H1 (cell line): Measurements from ENCODE around the gene ZFYVE21. TPM values are rescaled to one million over a fixed set of nuclear protein-coding genes. Genes with fewer than 3 reads are reported as not detected.

Experiments used
- CTCF ChIA-PET: fragments of 300-600 bp; sonication (Branson Sonifier 250); formaldehyde crosslinking; loops from one replicate; lab custom pipeline; 2021; ENCODE audit not compliant: partially characterized antibody; lab: Charles Lee
- POLR2A ChIA-PET: fragments of 300-600 bp; sonication (Branson Sonifier 250); formaldehyde crosslinking; loops from one replicate; lab custom pipeline; 2021; ENCODE audit warnings: inconsistent platforms; ENCODE audit not compliant: partially characterized antibody; lab: Charles Lee
- DNase-seq, 2 experiments: peaks; one replicate each; pipeline versions ENCODE4 v3.0.0 to v3.0.0-alpha.2; 2010 to 2022; ENCODE audit warnings: low spot score in 2 of 2, low read depth in 1 of 2, mixed read lengths in 1 of 2
- FAIRE-seq: peaks from 2 replicates; lab custom pipeline; 2011; peaks lifted over from hg19 to GRCh38; lab: Jason Lieb, UNC
- H2AFZ ChIP-seq: 2 replicates; pipeline ENCODE4 v1.8.1; 2012; ENCODE audit warnings: low read length, inconsistent platforms
- H2AK5ac ChIP-seq: 2 replicates; pipeline ENCODE4 v1.6.1; 2013; ENCODE audit warnings: low read depth, low read length
- H2BK120ac ChIP-seq: replicated peaks from 2 replicates; pipeline ENCODE3; 2013; ENCODE audit warnings: low read depth, low read length, inconsistent platforms
- H2BK12ac ChIP-seq: 2 replicates; pipeline ENCODE4 v1.6.1; 2013; ENCODE audit warnings: low read depth, low read length
- H2BK15ac ChIP-seq: 2 replicates; pipeline ENCODE4 v1.6.1; 2013; ENCODE audit warnings: low read length
- H2BK20ac ChIP-seq: 2 replicates; pipeline ENCODE4 v1.6.1; 2013; ENCODE audit warnings: low read length
- H2BK5ac ChIP-seq: 2 replicates; pipeline ENCODE4 v1.6.1; 2013; ENCODE audit warnings: low read depth, low read length
- H3K14ac ChIP-seq: 2 replicates; pipeline ENCODE4 v1.6.1; 2013; ENCODE audit warnings: inconsistent platforms; ENCODE audit not compliant: insufficient read length
- H3K18ac ChIP-seq: 2 replicates; pipeline ENCODE4 v1.6.1; 2013; ENCODE audit warnings: low read length; ENCODE audit errors: extremely low read depth
- H3K23ac ChIP-seq: 2 replicates; pipeline ENCODE4 v1.6.1; 2013; ENCODE audit warnings: inconsistent platforms; ENCODE audit not compliant: insufficient read length
- H3K23me2 ChIP-seq: 2 replicates; pipeline ENCODE4 v1.6.1; 2013; ENCODE audit warnings: low read depth, low read length
- H3K27ac ChIP-seq: 2 replicates; pipeline ENCODE4 v1.6.1; 2011; ENCODE audit warnings: low read depth, low read length, inconsistent platforms
- H3K27me3 ChIP-seq, 4 experiments: replicated peaks in 1 of 4; 1 replicate in 1 of 4; 2 replicates in 3 of 4; pipeline versions ENCODE4 v1.6.1 to v1.8.1; 2011 to 2013; ENCODE audit warnings: low read length in 3 of 4, mild to moderate bottlenecking in 3 of 4, inconsistent platforms in 2 of 4, mixed read lengths in 2 of 4, moderate library complexity in 1 of 4; ENCODE audit not compliant: control insufficient read depth in 3 of 4, insufficient read depth in 3 of 4; ENCODE audit errors: extremely low read depth in 1 of 4
- H3K36me3 ChIP-seq, 4 experiments: 2 replicates each; pipeline versions ENCODE4 v1.6.1 to v1.8.1; 2011 to 2013; ENCODE audit warnings: mild to moderate bottlenecking in 4 of 4, low read length in 3 of 4, moderate library complexity in 2 of 4, control low read depth in 1 of 4, inconsistent platforms in 1 of 4; ENCODE audit not compliant: insufficient read depth in 4 of 4, control insufficient read depth in 2 of 4
- H3K4ac ChIP-seq: replicated peaks from 2 replicates; pipeline ENCODE3; 2013; ENCODE audit warnings: low read length, low read depth, mixed read lengths, inconsistent platforms; ENCODE audit not compliant: insufficient read length
- H3K4me1 ChIP-seq, 4 experiments: replicated peaks in 1 of 4; 1 replicate in 1 of 4; 2 replicates in 3 of 4; pipeline versions ENCODE4 v1.6.1 to v1.8.1; 2011 to 2013; ENCODE audit warnings: low read length in 3 of 4, inconsistent platforms in 2 of 4, mixed read lengths in 1 of 4; ENCODE audit not compliant: insufficient read depth in 4 of 4, control insufficient read depth in 3 of 4
- H3K4me2 ChIP-seq, 2 experiments: 2 replicates each; pipeline versions ENCODE4 v1.6.1 to v1.8.1; 2011 to 2013; ENCODE audit warnings: low read depth in 2 of 2, low read length in 2 of 2, control low read depth in 1 of 2, inconsistent platforms in 1 of 2, mild to moderate bottlenecking in 1 of 2; ENCODE audit not compliant: insufficient read depth in 1 of 2
- H3K4me3 ChIP-seq, 4 experiments: fragments of 200-600, 300-600 bp in 1 of 4; sonication (generic), shearing (Covaris generic), sonication (Bioruptor Twin) in 1 of 4; 2 replicates each; pipeline versions ENCODE4 v1.5.1 to v1.8.1; 2011 to 2016; ENCODE audit warnings: low read length in 4 of 4, low read depth in 3 of 4, control low read depth in 2 of 4, inconsistent platforms in 2 of 4, mild to moderate bottlenecking in 2 of 4, mixed read lengths in 1 of 4, moderate library complexity in 1 of 4; ENCODE audit not compliant: insufficient read depth in 2 of 4; ENCODE audit errors: extremely low read depth in 1 of 4
- H3K56ac ChIP-seq: replicated peaks from 2 replicates; pipeline ENCODE3; 2013; ENCODE audit warnings: low read depth, mild to moderate bottlenecking, mixed read lengths, low read length, inconsistent platforms; ENCODE audit not compliant: insufficient read length
- H3K79me1 ChIP-seq: 2 replicates; pipeline ENCODE4 v1.6.1; 2013; ENCODE audit warnings: low read depth, low read length, control low read depth
- H3K79me2 ChIP-seq, 2 experiments: 2 replicates each; pipeline versions ENCODE4 v1.6.1 to v1.8.1; 2012 to 2013; ENCODE audit warnings: low read length in 2 of 2, mild to moderate bottlenecking in 2 of 2, inconsistent platforms in 1 of 2; ENCODE audit not compliant: insufficient read depth in 2 of 2, control insufficient read depth in 1 of 2
- H3K9ac ChIP-seq, 4 experiments: replicated peaks in 1 of 4; 1 replicate in 1 of 4; 2 replicates in 3 of 4; pipeline versions ENCODE4 v1.6.1 to v1.8.1; 2011 to 2013; ENCODE audit warnings: low read depth in 3 of 4, low read length in 3 of 4, control low read depth in 2 of 4, mild to moderate bottlenecking in 2 of 4, moderate library complexity in 2 of 4, inconsistent platforms in 1 of 4; ENCODE audit errors: extremely low read depth in 1 of 4
- H3K9me3 ChIP-seq, 2 experiments: 2 replicates each; pipeline versions ENCODE4 v1.6.1 to v1.8.1; 2012 to 2013; ENCODE audit warnings: mild to moderate bottlenecking in 2 of 2, moderate library complexity in 2 of 2, control low read depth in 1 of 2, inconsistent platforms in 1 of 2, low read depth in 1 of 2, low read length in 1 of 2, mixed read lengths in 1 of 2; ENCODE audit not compliant: insufficient read depth in 2 of 2
- H4K20me1 ChIP-seq, 2 experiments: replicated peaks in 1 of 2; 2 replicates each; pipeline versions ENCODE3 to v1.8.1; 2011 to 2013; ENCODE audit warnings: inconsistent platforms in 2 of 2, low read length in 2 of 2, mild to moderate bottlenecking in 1 of 2; ENCODE audit not compliant: insufficient read depth in 2 of 2, control insufficient read depth in 1 of 2
- H4K5ac ChIP-seq: 2 replicates; pipeline ENCODE4 v1.6.1; 2013; ENCODE audit warnings: low read length, low read depth, mixed read lengths, inconsistent platforms; ENCODE audit not compliant: insufficient read length
- H4K8ac ChIP-seq: 2 replicates; pipeline ENCODE4 v1.8.0; 2013; ENCODE audit warnings: mild to moderate bottlenecking, moderate library complexity, low read length, inconsistent platforms; ENCODE audit not compliant: insufficient read depth; ENCODE audit errors: extremely low read depth
- H4K91ac ChIP-seq: replicated peaks from 2 replicates; pipeline ENCODE3; 2013; ENCODE audit warnings: low read length, mixed read lengths, inconsistent platforms; ENCODE audit not compliant: insufficient read length
- BACH1 ChIP-seq: IDR thresholded peaks from 2 replicates; pipeline ENCODE4 v1.6.1; 2012; ENCODE audit warnings: low read length, improper control_type of control experiment
- BRCA1 ChIP-seq: IDR thresholded peaks from 2 replicates; pipeline ENCODE4 v1.6.1; 2012; ENCODE audit warnings: low read depth, low read length, improper control_type of control experiment
- CBX5 ChIP-seq: fragments of 300-800, 300-1000 bp; sonication (generic); IDR thresholded peaks from 2 replicates; pipeline ENCODE4 v1.7.1; 2016; ENCODE audit warnings: antibody characterized with exemption, low read length, low read depth
- EP300 ChIP-seq, 2 experiments: IDR thresholded peaks; 1 replicate in 1 of 2; 2 replicates in 1 of 2; pipeline ENCODE4 v1.6.1; 2011 to 2012; ENCODE audit warnings: low read depth in 2 of 2, low read length in 2 of 2, mild to moderate bottlenecking in 2 of 2, borderline replicate concordance in 1 of 2, inconsistent platforms in 1 of 2, moderate library complexity in 1 of 2
- JUN ChIP-seq: IDR thresholded peaks from 2 replicates; pipeline ENCODE4 v1.6.1; 2011; ENCODE audit warnings: low read depth, mild to moderate bottlenecking, improper control_type of control experiment, low read length
- POU5F1 ChIP-seq: IDR thresholded peaks from 2 replicates; pipeline ENCODE4 v1.6.1; 2011; ENCODE audit warnings: low read depth, mild to moderate bottlenecking, low read length, moderate library complexity
- RBBP5 ChIP-seq: IDR thresholded peaks from 2 replicates; pipeline ENCODE4 v1.7.1; 2012; ENCODE audit warnings: low read depth, mild to moderate bottlenecking, inconsistent platforms, low read length, moderate library complexity, borderline replicate concordance
- RXRA ChIP-seq: IDR thresholded peaks from 2 replicates; pipeline ENCODE4 v1.6.1; 2011; ENCODE audit warnings: low read depth, mild to moderate bottlenecking, low read length, moderate library complexity; ENCODE audit not compliant: insufficient read depth
- SIN3A ChIP-seq, 2 experiments: IDR thresholded peaks in 1 of 2; conservative IDR thresholded peaks in 1 of 2; 2 replicates each; pipeline ENCODE4 v1.6.1; 2011 to 2012; ENCODE audit warnings: low read length in 2 of 2, improper control_type of control experiment in 1 of 2, low read depth in 1 of 2, mild to moderate bottlenecking in 1 of 2
- SIRT6 ChIP-seq: IDR thresholded peaks from one replicate; pipeline ENCODE4 v1.7.1; 2012; ENCODE audit warnings: low read length, inconsistent platforms
- SIX5 ChIP-seq: IDR thresholded peaks from 2 replicates; pipeline ENCODE4 v1.6.1; 2011; ENCODE audit warnings: mild to moderate bottlenecking, low read depth, low read length
- SUZ12 ChIP-seq: fragments of 200-600 bp; sonication (generic); IDR thresholded peaks from 2 replicates; pipeline ENCODE4 v1.6.1; 2012; ENCODE audit warnings: mild to moderate bottlenecking, inconsistent platforms, low read length, moderate library complexity, mixed read lengths
- WGBS, 2 experiments: shearing (Covaris generic) in 1 of 2; methylation state at CpG; one replicate each; pipeline versions ENCODE4 v1.1.6 to v1.1.7; 2013 to 2015; ENCODE audit warnings: low lambda C conversion rate in 2 of 2, mixed read lengths in 2 of 2, inconsistent platforms in 1 of 2, low coverage in 1 of 2, missing lambda C conversion rate in 1 of 2; ENCODE audit not compliant: insufficient replicate concordance in 2 of 2, insufficient coverage in 1 of 2, insufficient read length in 1 of 2; ENCODE audit errors: extremely low coverage in 1 of 2, missing lambda C conversion rate in 1 of 2; 5-methylcytosine and 5-hydroxymethylcytosine counted together
- polyA plus RNA-seq, 7 experiments: library from polyadenylated mRNA; depleted of rRNA in 3 of 7; stranded (reverse) in 5 of 7; unstranded in 2 of 7; fragments of >200 nt in 5 of 7; fragments of 200-250 nt in 2 of 7; gene quantifications; 1 replicate in 5 of 7; 2 replicates in 1 of 7; 4 replicates in 1 of 7; pipeline versions ENCODE4 v1.2.1 to v1.2.3, GENCODE V29; 2011 to 2013; ENCODE audit warnings: missing spikeins in 2 of 7, mixed read lengths in 2 of 7
- total RNA-seq: library from RNA; stranded (reverse); fragmentation: NEBNext Ultra II Directional; extraction: Animal tissue kit (Norgen Biotek cat#: 25700); gene quantifications from 2 replicates; pipeline ENCODE4 v1.2.1, GENCODE V29; 2021
- TF ChIP-seq, protein P1 (sequence below): IDR thresholded peaks from 2 replicates; pipeline ENCODE4 v1.6.1; 2011; ENCODE audit warnings: low read depth, mild to moderate bottlenecking, low read length; ENCODE audit not compliant: insufficient read depth

ZFYVE21 gene
- total and polyA plus RNA-seq, 2 of the 8 experiments (the other 6 are each of a cell fraction or from before 2014, with no cell fraction given), result 53.4 to 127 TPM

DNA sequence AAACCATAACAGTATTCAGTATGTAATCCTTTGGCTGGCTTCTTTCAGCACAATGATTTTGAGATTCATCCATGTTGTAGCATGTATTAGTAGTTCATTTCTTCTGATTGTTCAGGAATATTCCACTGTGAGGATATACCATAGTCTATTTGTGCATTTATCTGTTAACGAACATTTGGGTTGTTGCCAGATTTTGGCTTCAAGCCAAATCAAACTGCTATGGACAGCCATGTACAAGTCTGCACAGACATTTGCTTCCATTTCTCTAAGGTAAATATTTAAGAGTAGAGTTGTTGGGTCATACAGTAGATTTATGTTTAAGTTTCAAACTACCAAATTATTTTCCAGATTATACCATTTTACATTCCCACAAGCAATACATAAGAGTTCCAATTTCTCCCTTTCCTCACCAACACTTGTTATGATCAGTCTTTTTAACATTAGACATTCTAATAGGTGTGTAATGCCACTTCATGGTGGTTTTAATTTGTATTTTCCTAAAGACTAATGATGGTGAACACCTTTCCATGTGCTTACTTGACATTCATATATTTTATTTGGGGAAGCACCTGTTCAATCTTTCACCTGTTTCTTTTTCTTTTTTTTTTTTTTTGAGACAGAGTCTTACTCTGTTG is 56.6 kb downstream of the ZFYVE21 start:
- Histone ChIP-seq H3K9ac (no peak overlapping the region), H3K36me3 (no peaks in the 10 kb centered on the region), H2BK120ac (no peak overlapping the region), H3K27ac (no peak overlapping the region), H4K20me1 (no peaks in the 10 kb centered on the region), H2AK5ac (no peak overlapping the region), H4K91ac (no peak overlapping the region), H3K4me2 (no peak overlapping the region), H3K18ac (no peak overlapping the region), H4K5ac (no peak overlapping the region), H3K4me3 (no peak overlapping the region), H2BK12ac (no peak overlapping the region), H3K27me3 (no peaks in the 10 kb centered on the region), H3K9me3 (no peaks in the 10 kb centered on the region), H3K23me2 (no peaks in the 10 kb centered on the region), H3K79me1 (no peaks in the 10 kb centered on the region), H3K4ac (no peak overlapping the region), H3K23ac (no peak overlapping the region), H3K4me1 (no peaks in the 10 kb centered on the region), H3K56ac (no peak overlapping the region), H2AFZ (no peak overlapping the region), H4K8ac (no peak overlapping the region), H3K14ac (no peak overlapping the region), H3K79me2 (no peaks in the 10 kb centered on the region), H2BK5ac (no peak overlapping the region), H2BK20ac (no peak overlapping the region), H2BK15ac (no peak overlapping the region)
- POLR2A ChIA-PET, result no interaction called here
- CTCF ChIA-PET, result interaction anchor here (1.2 to 2.4 kb wide), 2 partner anchors 33 to 129 kb away, joined by 8 read pairs; no protein-coding TSS in a partner anchor
- 94% methylated on average over 1 of the region's 1 CpG; no CpG with 5 or more reads in 1 of the 2 experiments for WGBS, 2 experiments
- FAIRE-seq, result no peak
- no peak for TF ChIP-seq BACH1
- no peak for TF ChIP-seq POU5F1
- TF ChIP-seq JUN, result no peak
- no peak for TF ChIP-seq RBBP5
- no peak for TF ChIP-seq SIX5
- no peak for TF ChIP-seq CBX5
- no peak for TF ChIP-seq BRCA1
- TF ChIP-seq SIN3A (conservative IDR thresholded peaks at IDR 0.05 in 1 of 2, IDR thresholded peaks at IDR 0.05 in 1 of 2; ENCODE audit: low read depth in 1 of 2, low read length in 2 of 2), result no peak
- no peak for TF ChIP-seq SUZ12
- no peak for TF ChIP-seq SIRT6
- TF ChIP-seq, protein P1, sequence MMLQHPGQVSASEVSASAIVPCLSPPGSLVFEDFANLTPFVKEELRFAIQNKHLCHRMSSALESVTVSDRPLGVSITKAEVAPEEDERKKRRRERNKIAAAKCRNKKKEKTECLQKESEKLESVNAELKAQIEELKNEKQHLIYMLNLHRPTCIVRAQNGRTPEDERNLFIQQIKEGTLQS, result no peak
- TF ChIP-seq EP300 (IDR thresholded peaks at IDR 0.05; ENCODE audit: borderline replicate concordance in 1 of 2, low read depth in 2 of 2, low read length in 2 of 2), result no peak
- no peak for TF ChIP-seq RXRA
- DNase-seq, result no peak
